K562 (cell line): Measurements from ENCODE around the gene ZNF155. TPM values are rescaled to one million over a fixed set of nuclear protein-coding genes. Genes with fewer than 3 reads are reported as not detected.

Experiments used
- ADNP ChIP-seq: fragments of 200-800 bp; sonication (Bioruptor generic); IDR thresholded peaks from 2 replicates; pipeline ENCODE4 v1.6.1; 2016; ENCODE audit warnings: missing genetic modification characterization, missing compliant biosample characterization
- ARHGAP35 ChIP-seq: fragments of 450-650 bp; IDR thresholded peaks from 2 replicates; pipeline ENCODE4 v1.6.1; 2018; ENCODE audit not compliant: partially characterized antibody
- ARID1B ChIP-seq: fragments of 450-650 bp; IDR thresholded peaks from 2 replicates; pipeline ENCODE4 v1.6.1; 2016; ENCODE audit warnings: antibody characterized with exemption, mild to moderate bottlenecking, inconsistent platforms
- CBX5 ChIP-seq: IDR thresholded peaks from 2 replicates; pipeline ENCODE4 v1.6.1; 2014; ENCODE audit warnings: low read depth, borderline replicate concordance
- CHD2 ChIP-seq: IDR thresholded peaks from 2 replicates; pipeline ENCODE4 v1.6.1; 2011; ENCODE audit warnings: low read depth, low read length
- EGR1 ChIP-seq: fragments of 450-650 bp; conservative IDR thresholded peaks from 2 replicates; pipeline ENCODE4 v1.6.1; 2017; ENCODE audit warnings: mild to moderate bottlenecking
- EHMT2 ChIP-seq: fragments of 450-650 bp; IDR thresholded peaks from 2 replicates; pipeline ENCODE4 v1.6.1; 2018; ENCODE audit warnings: antibody characterized with exemption
- ELF4 ChIP-seq: fragments of 450-650 bp; formaldehyde crosslinking; IDR thresholded peaks from 2 replicates; pipeline ENCODE4 v1.4.0; 2022; ENCODE audit warnings: missing genetic modification characterization
- FOXA3 ChIP-seq, 2 experiments: fragments of 450-650 bp in 1 of 2; sonication (generic) in 1 of 2; formaldehyde crosslinking; IDR thresholded peaks in 1 of 2; conservative IDR thresholded peaks in 1 of 2; 2 replicates each; pipeline versions ENCODE4 v1.4.0 to v1.8.0; 2020 to 2022; ENCODE audit warnings: mild to moderate bottlenecking in 2 of 2, missing genetic modification reagents in 1 of 2
- FOXP1 ChIP-seq: sonication (generic); formaldehyde crosslinking; IDR thresholded peaks from 2 replicates; pipeline ENCODE4 v1.8.0; 2022; ENCODE audit warnings: mild to moderate bottlenecking, missing genetic modification reagents
- HNRNPLL ChIP-seq: fragments of 200-400 bp; formaldehyde crosslinking; IDR thresholded peaks from 2 replicates; pipeline ENCODE4 v1.6.1; 2017; ENCODE audit warnings: low read length, low read depth, mild to moderate bottlenecking; ENCODE audit not compliant: poor library complexity, severe bottlenecking
- KAT7 ChIP-seq: sonication (generic); formaldehyde crosslinking; IDR thresholded peaks from 2 replicates; pipeline ENCODE4 v1.8.0; 2022; ENCODE audit warnings: missing genetic modification reagents, mild to moderate bottlenecking, borderline replicate concordance
- MBD2 ChIP-seq: sonication (generic); IDR thresholded peaks from 2 replicates; pipeline ENCODE4 v1.6.1; 2016; ENCODE audit warnings: low read depth, borderline replicate concordance
- MXI1 ChIP-seq: IDR thresholded peaks from 2 replicates; pipeline ENCODE4 v1.6.1; 2011; ENCODE audit warnings: low read depth, mild to moderate bottlenecking, improper control_type of control experiment, low read length
- MYC ChIP-seq, 2 experiments: fragments of 250-450 bp in 1 of 2; sonication (Bioruptor Pico) in 1 of 2; IDR thresholded peaks; 2 replicates each; pipeline versions ENCODE4 v1.5.1 to v1.6.1; 2012 to 2021; ENCODE audit warnings: low read depth in 2 of 2, borderline replicate concordance in 1 of 2, improper control_type of control experiment in 1 of 2, low read length in 1 of 2, mild to moderate bottlenecking in 1 of 2, moderate library complexity in 1 of 2
- NONO ChIP-seq, 2 experiments: fragments of 200-400 bp in 1 of 2; fragments of 450-650 bp in 1 of 2; formaldehyde crosslinking in 1 of 2; IDR thresholded peaks; 2 replicates each; pipeline ENCODE4 v1.6.1; 2017; ENCODE audit warnings: low read depth in 2 of 2, mild to moderate bottlenecking in 2 of 2, moderate library complexity in 2 of 2, low read length in 1 of 2
- POLR2G ChIP-seq: fragments of 200-400 bp; formaldehyde crosslinking; IDR thresholded peaks from 2 replicates; pipeline ENCODE4 v1.6.1; 2017; ENCODE audit warnings: low read depth, mild to moderate bottlenecking, antibody characterized with exemption, low read length, moderate library complexity
- RBBP5 ChIP-seq: fragments of 200-600 bp; sonication (generic); IDR thresholded peaks from 2 replicates; pipeline ENCODE4 v1.6.1; 2012; ENCODE audit warnings: borderline replicate concordance, mild to moderate bottlenecking, low read length, control low read depth, inconsistent platforms; ENCODE audit not compliant: insufficient read depth, poor library complexity, severe bottlenecking
- SNIP1 ChIP-seq: fragments of 450-650 bp; IDR thresholded peaks from 2 replicates; pipeline ENCODE4 v1.7.1; 2017; ENCODE audit warnings: low read depth, mild to moderate bottlenecking
- TAF1 ChIP-seq: IDR thresholded peaks from 2 replicates; pipeline ENCODE4 v1.6.1; 2011; ENCODE audit warnings: mild to moderate bottlenecking, low read length, moderate library complexity; ENCODE audit not compliant: insufficient read depth, control insufficient read depth, severe bottlenecking; ENCODE audit errors: extremely low read depth
- TARDBP ChIP-seq: fragments of 450-650 bp; IDR thresholded peaks from 2 replicates; pipeline ENCODE4 v1.6.1; 2016
- ZBTB8A ChIP-seq: fragments of 450-650 bp; IDR thresholded peaks from 2 replicates; pipeline ENCODE4 v1.6.1; 2018; ENCODE audit warnings: mild to moderate bottlenecking, moderate library complexity; ENCODE audit not compliant: partially characterized antibody
- ZKSCAN8 ChIP-seq: fragments of 200-800 bp; sonication (Bioruptor generic); IDR thresholded peaks from 2 replicates; pipeline ENCODE4 v1.6.1; 2016; ENCODE audit warnings: missing genetic modification characterization, missing compliant biosample characterization
- ZNF41 ChIP-seq: fragments of 250-450 bp; sonication (Bioruptor Pico); conservative IDR thresholded peaks from 2 replicates; pipeline ENCODE4 v1.4.0; 2020; ENCODE audit warnings: mild to moderate bottlenecking
- ZNF668 ChIP-seq: fragments of 250-450 bp; sonication (Bioruptor Pico); IDR thresholded peaks from 2 replicates; pipeline ENCODE4 v1.8.0; 2022; ENCODE audit warnings: mild to moderate bottlenecking, inconsistent platforms
- polyA plus RNA-seq, 8 experiments: library from polyadenylated mRNA; depleted of rRNA in 4 of 8; stranded (reverse) in 5 of 8; unstranded in 3 of 8; fragments of >200 nt; fragmentation: Nextera tagmentation in 2 of 8; fragmentation: Illumina TruSeq in 1 of 8; extraction: Ambion mirVana in 2 of 8; extraction: Trizol in 1 of 8; gene quantifications; 2 replicates each; pipeline versions ENCODE4 v1.2.1 to v1.2.3, GENCODE V29; 2011 to 2014; ENCODE audit warnings: inconsistent platforms in 1 of 8, missing spikeins in 1 of 8
- total RNA-seq, 7 experiments: library from RNA; depleted of rRNA in 6 of 7; stranded (reverse); fragments of >200 nt in 6 of 7; fragmentation: Illumina TruSeq in 2 of 7; extraction: Trizol in 2 of 7; gene quantifications; 2 replicates each; pipeline versions ENCODE4 v1.2.1 to v1.2.3, GENCODE V29; 2011 to 2021; ENCODE audit warnings: low replicate concordance in 1 of 7
- TF ChIP-seq, protein P1 (sequence below), 2 experiments: fragments of 450-650 bp; IDR thresholded peaks; 2 replicates each; pipeline ENCODE4 v1.6.1; 2018; ENCODE audit warnings: mild to moderate bottlenecking in 2 of 2, low read depth in 1 of 2; ENCODE audit not compliant: partially characterized antibody in 2 of 2

The ZNF155 gene
- total and polyA plus RNA-seq, 9 of the 15 experiments (the other 6 are each of a cell fraction or from before 2014, with no cell fraction given), result 0.09 to 0.76 (median 0.37) TPM

DNA sequence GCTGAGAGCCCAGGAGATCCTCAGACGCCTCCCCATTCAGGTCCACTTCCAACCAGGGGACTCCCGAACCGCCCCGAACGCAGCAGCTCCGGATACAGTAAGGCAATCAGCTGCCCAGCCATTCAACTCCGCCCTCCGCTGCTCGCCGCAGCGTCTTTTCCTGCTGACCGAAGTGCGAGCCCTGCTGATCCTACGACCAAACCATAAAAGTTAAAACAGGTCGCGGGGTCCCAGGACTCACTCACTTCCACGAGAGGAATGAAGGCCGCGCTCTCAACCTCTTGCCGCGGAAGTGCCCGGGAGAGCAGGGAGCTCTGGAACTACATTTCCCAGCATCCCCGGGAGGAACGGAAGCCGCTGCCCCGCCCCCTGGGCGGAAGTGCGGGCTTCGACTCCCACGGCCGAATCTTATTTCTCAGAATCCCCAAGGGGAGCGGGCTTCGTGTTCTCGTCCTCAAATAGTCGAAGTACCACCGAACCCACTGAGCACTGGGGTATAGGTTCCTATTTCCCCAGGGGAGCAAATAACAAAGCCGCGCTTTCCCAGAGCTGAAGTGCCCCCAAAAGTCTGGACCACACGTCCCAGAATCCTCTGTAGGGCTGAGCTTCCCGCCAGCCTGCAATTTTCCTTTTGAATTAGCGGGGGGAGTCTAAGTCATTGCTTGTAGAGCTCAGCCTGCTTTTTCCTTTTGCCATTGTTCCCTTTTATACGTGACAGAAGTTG is 48.8 kb upstream of the ZNF155 start, which contains the start of gene ZNF45 (continued):
- TF ChIP-seq HNRNPLL (peak; percentile 38), MXI1 (no peak), ZBTB8A (no peak), RBBP5 (peak; percentile 58), TARDBP (peak; percentile 39; the same call in 1 of the 2 replicates), EHMT2 (no peak), POLR2G (peak; percentile 85), ZKSCAN8 (CRISPR knock-in tag) (no peak), SNIP1 (no peak), MBD2 (peak; percentile 73), MYC (IDR thresholded peaks at IDR 0.05; ENCODE audit: low read depth, low read length) (no peak), MYC (CRISPR knock-in tag; IDR thresholded peaks at IDR 0.05; ENCODE audit: borderline replicate concordance, low read depth) (no peak), ZNF41 (CRISPR knock-in tag) (no peak), ELF4 (CRISPR knock-in tag) (no peak), ARID1B (no peak), TAF1 (peak; percentile 52), CBX5 (no peak), NONO (IDR thresholded peaks at IDR 0.05; ENCODE audit: low read depth in 2 of 2, low read length in 1 of 2) (no peak), FOXP1 (no peak), CHD2 (0 out of 2 replicates have a peak, but pooled peaks have one; percentile 4), EGR1 (peak; percentile 71), ADNP (no peak), ZNF668 (CRISPR knock-in tag) (no peak), FOXA3 (CRISPR knock-in tag; conservative IDR thresholded peaks at IDR 0.05 in 1 of 2, IDR thresholded peaks at IDR 0.05 in 1 of 2) (no peak), KAT7 (peak; percentile 65; the same call in 1 of the 2 replicates), ARHGAP35 (no peak)
- TF ChIP-seq, protein P1, sequence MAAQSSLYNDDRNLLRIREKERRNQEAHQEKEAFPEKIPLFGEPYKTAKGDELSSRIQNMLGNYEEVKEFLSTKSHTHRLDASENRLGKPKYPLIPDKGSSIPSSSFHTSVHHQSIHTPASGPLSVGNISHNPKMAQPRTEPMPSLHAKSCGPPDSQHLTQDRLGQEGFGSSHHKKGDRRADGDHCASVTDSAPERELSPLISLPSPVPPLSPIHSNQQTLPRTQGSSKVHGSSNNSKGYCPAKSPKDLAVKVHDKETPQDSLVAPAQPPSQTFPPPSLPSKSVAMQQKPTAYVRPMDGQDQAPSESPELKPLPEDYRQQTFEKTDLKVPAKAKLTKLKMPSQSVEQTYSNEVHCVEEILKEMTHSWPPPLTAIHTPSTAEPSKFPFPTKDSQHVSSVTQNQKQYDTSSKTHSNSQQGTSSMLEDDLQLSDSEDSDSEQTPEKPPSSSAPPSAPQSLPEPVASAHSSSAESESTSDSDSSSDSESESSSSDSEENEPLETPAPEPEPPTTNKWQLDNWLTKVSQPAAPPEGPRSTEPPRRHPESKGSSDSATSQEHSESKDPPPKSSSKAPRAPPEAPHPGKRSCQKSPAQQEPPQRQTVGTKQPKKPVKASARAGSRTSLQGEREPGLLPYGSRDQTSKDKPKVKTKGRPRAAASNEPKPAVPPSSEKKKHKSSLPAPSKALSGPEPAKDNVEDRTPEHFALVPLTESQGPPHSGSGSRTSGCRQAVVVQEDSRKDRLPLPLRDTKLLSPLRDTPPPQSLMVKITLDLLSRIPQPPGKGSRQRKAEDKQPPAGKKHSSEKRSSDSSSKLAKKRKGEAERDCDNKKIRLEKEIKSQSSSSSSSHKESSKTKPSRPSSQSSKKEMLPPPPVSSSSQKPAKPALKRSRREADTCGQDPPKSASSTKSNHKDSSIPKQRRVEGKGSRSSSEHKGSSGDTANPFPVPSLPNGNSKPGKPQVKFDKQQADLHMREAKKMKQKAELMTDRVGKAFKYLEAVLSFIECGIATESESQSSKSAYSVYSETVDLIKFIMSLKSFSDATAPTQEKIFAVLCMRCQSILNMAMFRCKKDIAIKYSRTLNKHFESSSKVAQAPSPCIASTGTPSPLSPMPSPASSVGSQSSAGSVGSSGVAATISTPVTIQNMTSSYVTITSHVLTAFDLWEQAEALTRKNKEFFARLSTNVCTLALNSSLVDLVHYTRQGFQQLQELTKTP (IDR thresholded peaks at IDR 0.05; ENCODE audit: low read depth in 1 of 2, partially characterized antibody in 2 of 2), result peak in 1 of 2 experiments; percentile 94
